Prostate gland (tissue), 2 donors: Measurements from ENCODE around the gene P4HTM. TPM values are rescaled to one million over a fixed set of nuclear protein-coding genes. Genes with fewer than 3 reads are reported as not detected.

Source experiments
- DNase-seq: peaks from one replicate; pipeline ENCODE4 v3.0.0-alpha.2; 2019; ENCODE audit warnings: low spot score
- H3K27ac ChIP-seq, 2 donors: fragments of 200-600 bp; sonication (generic); 2 replicates each; pipeline ENCODE4 v1.5.1; 2017 to 2019
- H3K27me3 ChIP-seq: fragments of 200-600 bp; sonication (generic); replicated peaks from 2 replicates; pipeline ENCODE4 v1.5.1; 2019; ENCODE audit not compliant: insufficient read depth
- H3K36me3 ChIP-seq, 2 donors: fragments of 200-600 bp; sonication (generic); 1 replicate in 1 of 2; 2 replicates in 1 of 2; pipeline versions ENCODE4 v1.5.1 to v1.8.1; 2017 to 2019
- H3K4me1 ChIP-seq: fragments of 200-600 bp; sonication (generic); replicated peaks from 2 replicates; pipeline ENCODE4 v1.5.1; 2019
- H3K4me3 ChIP-seq, 2 donors: fragments of 200-600 bp; sonication (generic); 2 replicates each; pipeline ENCODE4 v1.5.1; 2017 to 2019
- H3K9me3 ChIP-seq: fragments of 200-600 bp; sonication (generic); 2 replicates; pipeline ENCODE4 v1.5.1; 2017
- POLR2A ChIP-seq: fragments of 450-650 bp; IDR thresholded peaks from one replicate; pipeline ENCODE4 v1.6.1; 2016; ENCODE audit warnings: antibody characterized with exemption, mild to moderate bottlenecking
- POLR2AphosphoS5 ChIP-seq: sonication (generic); formaldehyde crosslinking; IDR thresholded peaks from one replicate; pipeline ENCODE4 v1.6.1; 2017; ENCODE audit warnings: antibody characterized with exemption
- WGBS: methylation state at CpG from one replicate; pipeline ENCODE4 v1.1.5; 2018; 5-methylcytosine and 5-hydroxymethylcytosine counted together
- intact Hi-C: fragments of 100-400 bp; cut with DNase I; formaldehyde crosslinking; loops from one replicate; pipeline ENCODE4 v1.14.2; 2022
- total RNA-seq, 2 donors: library from RNA; depleted of rRNA; stranded (reverse); fragments of >200 nt; gene quantifications; one replicate each; pipeline ENCODE4 v1.1.0, GENCODE V29; 2016
- TF ChIP-seq, protein P1 (sequence below), 4 experiments: fragments of 200-600 bp in 2 of 4; fragments of 450-650 bp in 2 of 4; sonication (generic) in 2 of 4; IDR thresholded peaks; 1 replicate in 3 of 4; 2 replicates in 1 of 4; pipeline ENCODE4 v1.5.1; 2016 to 2019; ENCODE audit warnings: antibody characterized with exemption in 4 of 4, mild to moderate bottlenecking in 2 of 4, moderate library complexity in 2 of 4

P4HTM gene
- total RNA-seq, 2 donors from 2014 or later = 56.0 to 101 TPM

- intact Hi-C loops = loop anchor here (5.0 kb wide), 1 partner anchor 70 kb away; the partner anchor contains the start of gene QRICH1
- no peaks in the 10 kb centered on the region for H3K4me1 ChIP-seq
- WGBS = 20% methylated on average over 11 of the region's 12 CpGs
- no peaks in the 10 kb centered on the region for H3K27me3 ChIP-seq
- DNase-seq = no peak
- peak overlapping the region; percentile 99 to 100 for H3K27ac ChIP-seq
- TF ChIP-seq, protein P1, sequence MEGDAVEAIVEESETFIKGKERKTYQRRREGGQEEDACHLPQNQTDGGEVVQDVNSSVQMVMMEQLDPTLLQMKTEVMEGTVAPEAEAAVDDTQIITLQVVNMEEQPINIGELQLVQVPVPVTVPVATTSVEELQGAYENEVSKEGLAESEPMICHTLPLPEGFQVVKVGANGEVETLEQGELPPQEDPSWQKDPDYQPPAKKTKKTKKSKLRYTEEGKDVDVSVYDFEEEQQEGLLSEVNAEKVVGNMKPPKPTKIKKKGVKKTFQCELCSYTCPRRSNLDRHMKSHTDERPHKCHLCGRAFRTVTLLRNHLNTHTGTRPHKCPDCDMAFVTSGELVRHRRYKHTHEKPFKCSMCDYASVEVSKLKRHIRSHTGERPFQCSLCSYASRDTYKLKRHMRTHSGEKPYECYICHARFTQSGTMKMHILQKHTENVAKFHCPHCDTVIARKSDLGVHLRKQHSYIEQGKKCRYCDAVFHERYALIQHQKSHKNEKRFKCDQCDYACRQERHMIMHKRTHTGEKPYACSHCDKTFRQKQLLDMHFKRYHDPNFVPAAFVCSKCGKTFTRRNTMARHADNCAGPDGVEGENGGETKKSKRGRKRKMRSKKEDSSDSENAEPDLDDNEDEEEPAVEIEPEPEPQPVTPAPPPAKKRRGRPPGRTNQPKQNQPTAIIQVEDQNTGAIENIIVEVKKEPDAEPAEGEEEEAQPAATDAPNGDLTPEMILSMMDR (IDR thresholded peaks at IDR 0.05) = no peak
- no peak for TF ChIP-seq POLR2AphosphoS5
- no peak for TF ChIP-seq POLR2A
- H3K36me3 ChIP-seq = peaks cover 7 to 8% of the 10 kb centered on the region in 2 donors
- H3K4me3 ChIP-seq = peak overlapping the region; percentile 79 to 86
- H3K9me3 ChIP-seq = no peaks in the 10 kb centered on the region
Measured at GRCh38 chr3:49022688-49023171, 32.7 kb downstream of the P4HTM start.

GRCh38 chr3:49023775-49024174, 33.7 kb downstream of the P4HTM start:
- Histone ChIP-seq H3K9me3 (no peaks in the 10 kb centered on the region), H3K27ac (no peak overlapping the region), H3K4me3 (no peak overlapping the region), H3K4me1 (peaks cover 6% of the 10 kb centered on the region), H3K36me3 (peaks cover 7 to 8% of the 10 kb centered on the region in 2 donors), H3K27me3 (no peaks in the 10 kb centered on the region)
- intact Hi-C loops = loop anchor here (5.0 kb wide), 1 partner anchor 69 kb away; the partner anchor contains the start of gene QRICH1
- 91% methylated on average over 4 of the region's 4 CpGs for WGBS
- no peak for DNase-seq
- no peak for TF ChIP-seq POLR2A
- no peak for TF ChIP-seq POLR2AphosphoS5
- TF ChIP-seq, protein P1 (IDR thresholded peaks at IDR 0.05) = no peak

DNA sequence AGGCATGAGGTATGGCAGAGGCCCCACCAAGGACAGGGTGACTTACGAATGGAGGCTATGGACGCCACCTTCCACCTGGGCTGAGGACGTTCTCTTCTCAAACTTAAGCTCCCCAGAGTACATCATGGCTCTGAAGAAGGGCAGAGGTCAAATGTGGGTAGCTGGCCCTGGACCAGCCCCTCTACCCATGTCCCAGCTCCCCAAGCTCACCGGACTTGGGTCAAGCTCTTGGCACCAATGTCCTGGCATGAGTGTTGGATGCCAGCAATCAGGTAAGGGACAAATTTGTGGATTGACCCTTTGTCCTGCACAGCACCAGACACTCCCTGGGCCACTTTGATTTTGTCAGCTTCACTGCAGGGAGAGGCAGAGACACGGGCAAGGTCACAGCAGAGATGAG, 34.4 kb downstream of the P4HTM start:
- no peak for TF ChIP-seq POLR2A
- TF ChIP-seq, protein P1 (IDR thresholded peaks at IDR 0.05) = no peak
- no peak for TF ChIP-seq POLR2AphosphoS5
- no peaks in the 10 kb centered on the region for H3K27me3 ChIP-seq
- H3K4me3 ChIP-seq = no peak overlapping the region
- H3K4me1 ChIP-seq = peaks cover 6% of the 10 kb centered on the region
- H3K9me3 ChIP-seq = no peaks in the 10 kb centered on the region
- DNase-seq = no peak
- 70% methylated on average over 5 of the region's 5 CpGs for WGBS
- intact Hi-C loops = loop anchor here (5.0 kb wide), 1 partner anchor 68 kb away; the partner anchor contains the start of gene QRICH1
- H3K36me3 ChIP-seq = peaks cover 7 to 8% of the 10 kb centered on the region in 2 donors
- no peak overlapping the region for H3K27ac ChIP-seq

DNA sequence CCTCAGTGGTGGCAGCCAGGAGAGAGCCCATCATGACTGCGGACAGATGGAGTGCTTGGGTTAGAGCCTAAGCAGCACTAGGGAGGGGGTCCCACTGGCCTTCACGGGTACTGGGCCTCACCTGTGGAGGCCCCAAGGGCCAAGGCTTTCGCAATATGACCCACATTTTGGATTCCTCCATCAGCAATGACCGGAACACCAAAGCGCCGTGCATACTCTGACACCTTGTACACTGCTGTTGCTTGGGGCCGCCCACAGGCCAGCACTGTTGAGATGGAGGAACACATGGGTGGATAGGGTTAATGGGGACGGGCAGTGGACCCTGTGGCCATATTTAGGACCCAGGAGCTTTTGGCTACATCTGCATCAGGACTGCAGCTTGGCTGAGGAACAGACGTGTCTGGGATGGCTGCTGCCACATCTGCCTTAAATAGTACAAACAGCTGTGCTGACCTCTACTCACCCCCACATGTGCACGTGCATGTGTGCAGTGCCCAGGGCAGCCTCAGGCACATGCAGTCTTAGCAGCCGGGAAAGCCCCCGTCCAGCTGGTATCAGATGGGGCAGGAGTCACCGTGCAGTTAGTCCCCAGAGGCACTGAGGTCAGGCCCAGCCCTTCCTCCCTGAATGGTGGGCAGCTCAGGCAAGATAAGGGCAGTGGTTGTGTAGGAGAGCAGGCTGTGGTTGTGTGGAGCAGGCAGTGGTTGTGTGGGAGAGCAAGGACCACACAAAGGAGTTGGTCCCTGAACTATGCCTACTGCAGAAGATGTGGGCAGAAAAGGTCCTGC, 35.2 kb downstream of the P4HTM start:
- H3K27ac ChIP-seq = no peak overlapping the region
- intact Hi-C loops = no loop called here
- TF ChIP-seq POLR2A (no peak), POLR2AphosphoS5 (no peak)
- TF ChIP-seq, protein P1 (IDR thresholded peaks at IDR 0.05) = no peak

More for the DNA sequence above, 35.2 kb downstream of the P4HTM start:
- H3K4me3 ChIP-seq = no peak overlapping the region
- H3K27me3 ChIP-seq = no peaks in the 10 kb centered on the region
- H3K4me1 ChIP-seq = peaks cover 6% of the 10 kb centered on the region
- WGBS = 75% methylated on average over 13 of the region's 13 CpGs
- no peak for DNase-seq
- H3K36me3 ChIP-seq = peaks cover 7 to 8% of the 10 kb centered on the region in 2 donors
- H3K9me3 ChIP-seq = no peaks in the 10 kb centered on the region
